Panc1 (cell line): ENCODE measurements around the gene POU5F2. TPM values are rescaled to one million over a fixed set of nuclear protein-coding genes. Genes with fewer than 3 reads are reported as not detected.

Source experiments
- ATAC-seq: fragments of 200-7000 bp; cut with Tn5 transposase; 2 replicates; pipeline ENCODE4 v1.9.1; 2020; ENCODE audit warnings: mild to moderate bottlenecking, moderate library complexity
- BruUV-seq: library from RNA; stranded (reverse); fragments of 400-500 nt; replicated peaks from 2 replicates; lab custom pipeline; 2021; lab: Mats Ljungman, UMichigan
- CTCF ChIA-PET: fragments of 300-600 bp; sonication (Branson Sonifier 250); formaldehyde crosslinking; loops from one replicate; lab custom pipeline; 2022; ENCODE audit warnings: antibody characterized with exemption; lab: Charles Lee
- POLR2A ChIA-PET: fragments of 300-600 bp; sonication (Branson Sonifier 250); formaldehyde crosslinking; loops from one replicate; lab custom pipeline; 2022; ENCODE audit warnings: antibody characterized with exemption; lab: Charles Lee
- DNase-seq: peaks from one replicate; pipeline ENCODE4 v3.0.0-alpha.2; 2010; ENCODE audit warnings: low read depth, low spot score
- H3K27ac ChIP-seq: 2 replicates; pipeline ENCODE4 v1.5.1; 2011; ENCODE audit warnings: mild to moderate bottlenecking, low read length, inconsistent platforms
- H3K27me3 ChIP-seq: fragments of 200-500 bp; sonication (Bioruptor generic); 2 replicates; pipeline ENCODE4 v1.6.0; 2014; ENCODE audit warnings: low read length, inconsistent platforms; ENCODE audit not compliant: control insufficient read depth, insufficient read depth
- H3K36me3 ChIP-seq: fragments of 200-500 bp; sonication (Bioruptor generic); 2 replicates; pipeline ENCODE4 v1.5.1; 2014; ENCODE audit warnings: inconsistent platforms, mild to moderate bottlenecking, low read length, moderate library complexity; ENCODE audit not compliant: control insufficient read depth, insufficient read depth
- H3K4me1 ChIP-seq: 2 replicates; pipeline ENCODE4 v1.5.1; 2011; ENCODE audit warnings: inconsistent platforms, mild to moderate bottlenecking, low read length, moderate library complexity; ENCODE audit not compliant: control insufficient read depth, insufficient read depth
- H3K4me3 ChIP-seq, 2 experiments: 2 replicates each; pipeline ENCODE4 v1.5.1; 2011 to 2012; ENCODE audit warnings: low read depth in 2 of 2, low read length in 2 of 2, mild to moderate bottlenecking in 2 of 2, inconsistent platforms in 1 of 2, moderate library complexity in 1 of 2
- H3K9me3 ChIP-seq: fragments of 200-500 bp; sonication (Bioruptor generic); 2 replicates; pipeline ENCODE4 v1.5.1; 2014; ENCODE audit warnings: low read depth, mild to moderate bottlenecking, inconsistent platforms, low read length, moderate library complexity; ENCODE audit not compliant: control insufficient read depth, insufficient read depth
- CTCF ChIP-seq: fragments of 450-650 bp; IDR thresholded peaks from 2 replicates; pipeline ENCODE4 v1.5.1; 2017; ENCODE audit warnings: mild to moderate bottlenecking
- POLR2AphosphoS5 ChIP-seq: IDR thresholded peaks from 2 replicates; pipeline ENCODE4 v1.6.1; 2012; ENCODE audit warnings: mild to moderate bottlenecking, low read depth, low read length, moderate library complexity
- REST ChIP-seq, 2 experiments: IDR thresholded peaks; 2 replicates each; pipeline ENCODE4 v1.6.1; 2011 to 2012; ENCODE audit warnings: low read depth in 2 of 2, control low read depth in 1 of 2, low read length in 1 of 2, mild to moderate bottlenecking in 1 of 2, moderate library complexity in 1 of 2; ENCODE audit not compliant: insufficient read depth in 1 of 2
- SIN3A ChIP-seq: IDR thresholded peaks from 2 replicates; pipeline ENCODE4 v1.6.1; 2012; ENCODE audit warnings: low read depth, mild to moderate bottlenecking, low read length, moderate library complexity, borderline replicate concordance; ENCODE audit not compliant: insufficient read depth
- TCF7L2 ChIP-seq: IDR thresholded peaks from 2 replicates; pipeline ENCODE4 v1.6.1; 2011; ENCODE audit warnings: mild to moderate bottlenecking, low read depth, low read length, inconsistent platforms
- in situ Hi-C: cut with HindIII; loops from 2 replicates; pipeline ENCODE4 v1.10.0; 2016; ENCODE audit warnings: low sequenced_read_pairs, low pct_unique_long_range_greater_than_20kb
- intact Hi-C: fragments of 100-400 bp; cut with micrococcal nuclease; formaldehyde crosslinking; loops from one replicate; pipeline ENCODE4 v1.10.0; 2022; ENCODE audit not compliant: unreplicated experiment
- total RNA-seq: library from RNA; stranded (reverse); gene quantifications from one replicate; pipeline ENCODE4 v1.2.1, GENCODE V29; 2021; ENCODE audit not compliant: unreplicated experiment

Gene POU5F2
- total RNA-seq, 1 experiment from 2014 or later: 0.39 TPM

GRCh38 chr5:93785475-93785874, 44.1 kb upstream of the POU5F2 start:
- ChIA-PET CTCF (no interaction called here), POLR2A (no interaction called here)
- TF ChIP-seq REST (IDR thresholded peaks at IDR 0.05; ENCODE audit: insufficient read depth in 1 of 2, low read depth in 2 of 2, low read length in 1 of 2) (no peak), TCF7L2 (no peak), POLR2AphosphoS5 (no peak), SIN3A (no peak), CTCF (no peak)
- Histone ChIP-seq H3K27ac (no peak overlapping the region), H3K9me3 (no peaks in the 10 kb centered on the region), H3K36me3 (no peaks in the 10 kb centered on the region), H3K4me1 (no peaks in the 10 kb centered on the region), H3K4me3 (no peak overlapping the region), H3K27me3 (no peaks in the 10 kb centered on the region)
- intact Hi-C loops: no loop called here
- DNase-seq (no peak), ATAC-seq (no peak)
- in situ Hi-C loops: no loop called here
- no TSS peak for BruUV-seq

GRCh38 chr5:93782978-93783377, 41.6 kb upstream of the POU5F2 start:
- Histone ChIP-seq H3K36me3 (no peaks in the 10 kb centered on the region), H3K4me1 (no peaks in the 10 kb centered on the region), H3K27ac (no peak overlapping the region), H3K4me3 (no peak overlapping the region), H3K9me3 (no peaks in the 10 kb centered on the region), H3K27me3 (no peaks in the 10 kb centered on the region)
- DNase-seq (no peak), ATAC-seq (no peak)
- TF ChIP-seq REST (IDR thresholded peaks at IDR 0.05; ENCODE audit: insufficient read depth in 1 of 2, low read depth in 2 of 2, low read length in 1 of 2): no peak
- TF ChIP-seq POLR2AphosphoS5: no peak
- TF ChIP-seq SIN3A: no peak
- no peak for TF ChIP-seq TCF7L2
- no peak for TF ChIP-seq CTCF
- POLR2A ChIA-PET: no interaction called here
- intact Hi-C loops: no loop called here
- in situ Hi-C loops: no loop called here
- CTCF ChIA-PET: no interaction called here
- BruUV-seq: no TSS peak
